ENCODE measurements around the gene NBPF1. TPM values are rescaled to one million over a fixed set of nuclear protein-coding genes. Genes with fewer than 3 reads are reported as not detected.
"Not testable (repeated sequence)": the region's sequence is repeated elsewhere in the genome, so short reads cannot be mapped to it uniquely, and the experiment has no call there.

The NBPF1 gene
- total RNA-seq, 2 donors from 2014 or later = 39.2 to 42.5 TPM

- H3K4me3 ChIP-seq (ENCODE audit: low read length); H3K27ac ChIP-seq (ENCODE audit: low read depth, low read length); H3K9ac ChIP-seq (ENCODE audit: extremely low read depth, low read length, poor library complexity, severe bottlenecking); H3K4me1 Mint-ChIP-seq; H3K9me3 ChIP-seq (ENCODE audit: control insufficient read depth, low read length); H3K27ac Mint-ChIP-seq; H3K9me3 Mint-ChIP-seq; H3K27me3 Mint-ChIP-seq (ENCODE audit: insufficient read depth); DNase-seq; H3K27me3 ChIP-seq (ENCODE audit: control insufficient read depth, insufficient read depth, low read length, poor library complexity, severe bottlenecking); H3K4me3 Mint-ChIP-seq; H3K4me1 ChIP-seq (ENCODE audit: control insufficient read depth, insufficient read depth, low read length); H3K36me3 Mint-ChIP-seq (ENCODE audit: low read depth): not testable (repeated sequence)
- peaks cover 13% of the 10 kb centered on the region for H3K36me3 ChIP-seq (ENCODE audit: control insufficient read depth, insufficient read depth, low read length)
- WGBS, 2 experiments (ENCODE audit: insufficient coverage in 1 of 2, insufficient read length in 1 of 2) = 92 to 100% methylated on average over 2 to 3 of the region's 7 CpGs
These were observed 12.2 kb downstream of the NBPF1 start for GRCh38 chr1:16600855-16601786.

DNA sequence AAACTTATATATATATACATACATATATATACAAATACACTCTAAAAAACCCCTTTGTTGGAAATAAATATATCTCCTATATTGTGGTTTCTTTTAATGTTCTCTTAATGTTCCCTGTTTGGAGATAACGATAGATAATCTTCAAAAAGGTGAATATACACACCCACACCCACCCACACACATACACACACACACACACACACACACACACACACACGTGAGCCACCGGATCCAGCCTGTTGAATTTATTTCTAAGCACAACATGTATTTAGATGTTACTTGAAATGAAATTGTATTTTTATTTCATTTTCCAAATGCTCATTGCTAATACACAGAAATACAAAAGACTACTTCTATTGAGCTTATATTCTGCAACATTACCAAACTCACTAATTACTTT lies 14.0 kb downstream of the NBPF1 start:
- not testable (repeated sequence) for H3K4me1 Mint-ChIP-seq; H3K9me3 ChIP-seq (ENCODE audit: control insufficient read depth, low read length); H3K9ac ChIP-seq (ENCODE audit: extremely low read depth, low read length, poor library complexity, severe bottlenecking); H3K27ac Mint-ChIP-seq; H3K27me3 Mint-ChIP-seq (ENCODE audit: insufficient read depth); H3K4me3 Mint-ChIP-seq; H3K36me3 ChIP-seq (ENCODE audit: control insufficient read depth, insufficient read depth, low read length); DNase-seq; H3K4me3 ChIP-seq (ENCODE audit: low read length); H3K4me1 ChIP-seq (ENCODE audit: control insufficient read depth, insufficient read depth, low read length); H3K27ac ChIP-seq (ENCODE audit: low read depth, low read length); H3K27me3 ChIP-seq (ENCODE audit: control insufficient read depth, insufficient read depth, low read length, poor library complexity, severe bottlenecking); H3K9me3 Mint-ChIP-seq; H3K36me3 Mint-ChIP-seq (ENCODE audit: low read depth)
- 100% methylated on average over 1 of the region's 3 CpGs; no CpG with 5 or more reads in 1 of the 2 experiments for WGBS, 2 experiments (ENCODE audit: insufficient coverage in 1 of 2, insufficient read length in 1 of 2)

GRCh38 chr1:16595216-16595615 lies 18.1 kb downstream of the NBPF1 start:
- H3K4me3 Mint-ChIP-seq; H3K27ac ChIP-seq (ENCODE audit: low read depth, low read length): not testable (repeated sequence)
- no CpG with 5 or more reads among the region's 1 CpG for whole genome bisulfite sequencing, 2 experiments (ENCODE audit: insufficient coverage in 1 of 2, insufficient read length in 1 of 2)

GRCh38 chr1:16591845-16592244 lies 21.5 kb downstream of the NBPF1 start:
- not testable (repeated sequence) for H3K36me3 Mint-ChIP-seq (ENCODE audit: low read depth)
- 20% methylated on average over 6 of the region's 8 CpGs; no CpG with 5 or more reads in 1 of the 2 experiments for WGBS, 2 experiments (ENCODE audit: insufficient coverage in 1 of 2, insufficient read length in 1 of 2)

More at GRCh38 chr1:16595216-16595615, 18.1 kb downstream of the NBPF1 start:
- not testable (repeated sequence) for H3K9me3 ChIP-seq (ENCODE audit: control insufficient read depth, low read length); H3K9ac ChIP-seq (ENCODE audit: extremely low read depth, low read length, poor library complexity, severe bottlenecking); H3K36me3 ChIP-seq (ENCODE audit: control insufficient read depth, insufficient read depth, low read length); DNase-seq; H3K27me3 Mint-ChIP-seq (ENCODE audit: insufficient read depth); H3K27me3 ChIP-seq (ENCODE audit: control insufficient read depth, insufficient read depth, low read length, poor library complexity, severe bottlenecking); H3K4me1 Mint-ChIP-seq; H3K27ac Mint-ChIP-seq; H3K4me3 ChIP-seq (ENCODE audit: low read length); H3K4me1 ChIP-seq (ENCODE audit: control insufficient read depth, insufficient read depth, low read length); H3K36me3 Mint-ChIP-seq (ENCODE audit: low read depth); H3K9me3 Mint-ChIP-seq

DNA sequence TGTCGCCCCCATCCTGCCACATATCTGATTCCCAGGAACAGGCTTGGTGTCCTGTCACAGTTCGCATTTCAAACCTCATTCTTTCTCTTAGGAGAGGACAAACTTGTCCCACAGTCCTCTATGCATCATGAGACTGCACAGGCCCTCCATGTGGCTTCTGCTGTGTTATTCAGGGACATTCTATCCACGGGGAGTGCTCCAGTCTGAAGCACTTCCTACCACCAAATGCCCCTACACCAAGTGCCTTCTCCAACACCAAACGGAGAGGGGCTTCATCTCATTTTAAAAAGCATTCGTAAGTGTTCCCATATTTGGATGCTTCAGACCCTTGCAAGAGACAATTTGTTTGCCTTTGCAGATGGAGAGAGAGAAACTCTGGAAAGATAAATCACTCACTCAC lies 25.3 kb downstream of the NBPF1 start:
- not testable (repeated sequence) for H3K4me1 Mint-ChIP-seq; H3K4me3 ChIP-seq (ENCODE audit: low read length); H3K4me3 Mint-ChIP-seq; H3K36me3 Mint-ChIP-seq (ENCODE audit: low read depth); H3K9ac ChIP-seq (ENCODE audit: extremely low read depth, low read length, poor library complexity, severe bottlenecking); DNase-seq; H3K36me3 ChIP-seq (ENCODE audit: control insufficient read depth, insufficient read depth, low read length); H3K9me3 Mint-ChIP-seq; H3K27me3 Mint-ChIP-seq (ENCODE audit: insufficient read depth); H3K9me3 ChIP-seq (ENCODE audit: control insufficient read depth, low read length); H3K4me1 ChIP-seq (ENCODE audit: control insufficient read depth, insufficient read depth, low read length); H3K27me3 ChIP-seq (ENCODE audit: control insufficient read depth, insufficient read depth, low read length, poor library complexity, severe bottlenecking); H3K27ac ChIP-seq (ENCODE audit: low read depth, low read length); H3K27ac Mint-ChIP-seq
- 60 to 85% methylated on average over 1 to 5 of the region's 5 CpGs for WGBS, 2 experiments (ENCODE audit: insufficient coverage in 1 of 2, insufficient read length in 1 of 2)

More at GRCh38 chr1:16591845-16592244, 21.5 kb downstream of the NBPF1 start:
- TF ChIP-seq, protein P1, sequence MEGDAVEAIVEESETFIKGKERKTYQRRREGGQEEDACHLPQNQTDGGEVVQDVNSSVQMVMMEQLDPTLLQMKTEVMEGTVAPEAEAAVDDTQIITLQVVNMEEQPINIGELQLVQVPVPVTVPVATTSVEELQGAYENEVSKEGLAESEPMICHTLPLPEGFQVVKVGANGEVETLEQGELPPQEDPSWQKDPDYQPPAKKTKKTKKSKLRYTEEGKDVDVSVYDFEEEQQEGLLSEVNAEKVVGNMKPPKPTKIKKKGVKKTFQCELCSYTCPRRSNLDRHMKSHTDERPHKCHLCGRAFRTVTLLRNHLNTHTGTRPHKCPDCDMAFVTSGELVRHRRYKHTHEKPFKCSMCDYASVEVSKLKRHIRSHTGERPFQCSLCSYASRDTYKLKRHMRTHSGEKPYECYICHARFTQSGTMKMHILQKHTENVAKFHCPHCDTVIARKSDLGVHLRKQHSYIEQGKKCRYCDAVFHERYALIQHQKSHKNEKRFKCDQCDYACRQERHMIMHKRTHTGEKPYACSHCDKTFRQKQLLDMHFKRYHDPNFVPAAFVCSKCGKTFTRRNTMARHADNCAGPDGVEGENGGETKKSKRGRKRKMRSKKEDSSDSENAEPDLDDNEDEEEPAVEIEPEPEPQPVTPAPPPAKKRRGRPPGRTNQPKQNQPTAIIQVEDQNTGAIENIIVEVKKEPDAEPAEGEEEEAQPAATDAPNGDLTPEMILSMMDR (conservative IDR thresholded peaks at IDR 0.05) = peak; percentile 47
- not testable (repeated sequence) for H3K9me3 Mint-ChIP-seq; H3K4me1 ChIP-seq (ENCODE audit: control insufficient read depth, insufficient read depth, low read length); H3K27me3 Mint-ChIP-seq (ENCODE audit: insufficient read depth); H3K4me1 Mint-ChIP-seq; H3K4me3 ChIP-seq (ENCODE audit: low read length); H3K9ac ChIP-seq (ENCODE audit: extremely low read depth, low read length, poor library complexity, severe bottlenecking); H3K27ac ChIP-seq (ENCODE audit: low read depth, low read length); DNase-seq; H3K4me3 Mint-ChIP-seq; H3K36me3 ChIP-seq (ENCODE audit: control insufficient read depth, insufficient read depth, low read length); H3K27ac Mint-ChIP-seq; H3K27me3 ChIP-seq (ENCODE audit: control insufficient read depth, insufficient read depth, low read length, poor library complexity, severe bottlenecking); H3K9me3 ChIP-seq (ENCODE audit: control insufficient read depth, low read length)

DNA sequence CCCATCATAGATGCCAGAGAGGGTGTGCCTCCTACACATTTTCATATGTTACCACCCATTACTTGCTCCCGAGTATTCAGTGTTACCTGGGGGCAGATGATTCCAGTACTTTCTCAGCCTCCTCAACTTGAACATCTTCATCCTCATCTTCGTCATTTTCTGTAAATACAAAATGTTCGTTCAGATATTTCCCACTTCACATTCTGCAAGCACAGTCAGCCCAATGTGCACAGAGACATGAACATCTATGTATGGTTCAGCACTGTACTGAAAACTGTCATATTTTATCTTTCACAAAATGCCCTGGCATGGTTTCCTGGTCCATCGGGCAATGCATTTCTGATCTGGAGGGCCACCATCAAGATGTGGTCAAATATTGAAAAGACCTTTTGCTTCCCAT lies 25.7 kb downstream of the NBPF1 start:
- not testable (repeated sequence) for H3K9me3 Mint-ChIP-seq; DNase-seq; H3K36me3 ChIP-seq (ENCODE audit: control insufficient read depth, insufficient read depth, low read length); H3K4me1 ChIP-seq (ENCODE audit: control insufficient read depth, insufficient read depth, low read length); H3K9ac ChIP-seq (ENCODE audit: extremely low read depth, low read length, poor library complexity, severe bottlenecking); H3K27me3 ChIP-seq (ENCODE audit: control insufficient read depth, insufficient read depth, low read length, poor library complexity, severe bottlenecking); H3K27me3 Mint-ChIP-seq (ENCODE audit: insufficient read depth); H3K27ac Mint-ChIP-seq; H3K4me1 Mint-ChIP-seq; H3K9me3 ChIP-seq (ENCODE audit: control insufficient read depth, low read length); H3K4me3 Mint-ChIP-seq; H3K4me3 ChIP-seq (ENCODE audit: low read length); H3K27ac ChIP-seq (ENCODE audit: low read depth, low read length); H3K36me3 Mint-ChIP-seq (ENCODE audit: low read depth)
- WGBS, 2 experiments (ENCODE audit: insufficient coverage in 1 of 2, insufficient read length in 1 of 2) = 95 to 100% methylated on average over 1 to 4 of the region's 4 CpGs
